Neutrophil (primary cell): ENCODE data around the gene TBCCD1.

Source experiments
- H3K27ac ChIP-seq: fragments of 200-600 bp; sonication (generic); 2 replicates; pipeline ENCODE4 v1.5.1; 2016; ENCODE audit warnings: mild to moderate bottlenecking, moderate library complexity
- H3K27me3 ChIP-seq: fragments of 200-600 bp; sonication (generic); 2 replicates; pipeline ENCODE4 v1.6.0; 2016; ENCODE audit warnings: mild to moderate bottlenecking
- H3K36me3 ChIP-seq: fragments of 200-600 bp; sonication (generic); 2 replicates; pipeline ENCODE4 v1.5.1; 2017
- H3K4me1 ChIP-seq, 2 experiments: fragments of 200-600 bp in 1 of 2; sonication (generic) in 1 of 2; 1 replicate in 1 of 2; 2 replicates in 1 of 2; pipeline versions ENCODE4 v1.5.1 to v1.6.1; 2013 to 2016; ENCODE audit warnings: low read depth in 1 of 2, low read length in 1 of 2, mild to moderate bottlenecking in 1 of 2, moderate library complexity in 1 of 2; ENCODE audit not compliant: control insufficient read depth in 1 of 2, insufficient read depth in 1 of 2
- H3K4me3 ChIP-seq, 2 experiments: fragments of 200-600 bp in 1 of 2; sonication (generic) in 1 of 2; 1 replicate in 1 of 2; 2 replicates in 1 of 2; pipeline ENCODE4 v1.5.1; 2013 to 2016; ENCODE audit warnings: low read depth in 1 of 2, low read length in 1 of 2, mild to moderate bottlenecking in 1 of 2, moderate library complexity in 1 of 2
- H3K9me3 ChIP-seq: fragments of 200-600 bp; sonication (generic); 2 replicates; pipeline ENCODE4 v1.5.1; 2016
- TF ChIP-seq, protein P1 (sequence below): fragments of 200-600 bp; sonication (generic); IDR thresholded peaks from 2 replicates; pipeline ENCODE4 v1.5.1; 2016; ENCODE audit warnings: antibody characterized with exemption

Gene TBCCD1

DNA sequence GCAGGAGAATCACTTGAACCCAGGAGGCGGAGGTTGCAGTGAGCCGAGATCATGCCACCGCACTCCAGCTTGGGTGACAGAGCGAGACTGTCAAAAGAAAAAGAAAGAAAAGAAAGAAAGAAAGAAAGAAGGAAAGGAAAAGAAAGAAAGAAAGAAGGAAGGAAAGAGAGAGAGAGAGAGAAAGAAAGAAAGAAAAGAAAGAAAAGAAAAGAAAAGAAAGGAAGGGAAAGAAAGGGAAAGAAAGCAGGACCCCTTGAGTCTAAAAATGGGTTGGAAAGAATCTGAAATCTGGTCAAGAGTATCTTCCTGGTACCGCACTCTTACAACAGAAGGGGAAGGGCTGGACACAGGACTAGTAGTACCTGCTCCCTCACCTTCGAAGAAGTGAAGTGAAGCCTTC lies 42.5 kb downstream of the TBCCD1 start:
- Histone ChIP-seq H3K4me3 (no peak overlapping the region), H3K4me1 (peaks cover 0 to 1% of the 10 kb centered on the region in 2 experiments), H3K9me3 (no peaks in the 10 kb centered on the region), H3K27ac (no peak overlapping the region), H3K27me3 (no peaks in the 10 kb centered on the region), H3K36me3 (no peaks in the 10 kb centered on the region)
- TF ChIP-seq, protein P1, sequence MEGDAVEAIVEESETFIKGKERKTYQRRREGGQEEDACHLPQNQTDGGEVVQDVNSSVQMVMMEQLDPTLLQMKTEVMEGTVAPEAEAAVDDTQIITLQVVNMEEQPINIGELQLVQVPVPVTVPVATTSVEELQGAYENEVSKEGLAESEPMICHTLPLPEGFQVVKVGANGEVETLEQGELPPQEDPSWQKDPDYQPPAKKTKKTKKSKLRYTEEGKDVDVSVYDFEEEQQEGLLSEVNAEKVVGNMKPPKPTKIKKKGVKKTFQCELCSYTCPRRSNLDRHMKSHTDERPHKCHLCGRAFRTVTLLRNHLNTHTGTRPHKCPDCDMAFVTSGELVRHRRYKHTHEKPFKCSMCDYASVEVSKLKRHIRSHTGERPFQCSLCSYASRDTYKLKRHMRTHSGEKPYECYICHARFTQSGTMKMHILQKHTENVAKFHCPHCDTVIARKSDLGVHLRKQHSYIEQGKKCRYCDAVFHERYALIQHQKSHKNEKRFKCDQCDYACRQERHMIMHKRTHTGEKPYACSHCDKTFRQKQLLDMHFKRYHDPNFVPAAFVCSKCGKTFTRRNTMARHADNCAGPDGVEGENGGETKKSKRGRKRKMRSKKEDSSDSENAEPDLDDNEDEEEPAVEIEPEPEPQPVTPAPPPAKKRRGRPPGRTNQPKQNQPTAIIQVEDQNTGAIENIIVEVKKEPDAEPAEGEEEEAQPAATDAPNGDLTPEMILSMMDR, result no peak

DNA sequence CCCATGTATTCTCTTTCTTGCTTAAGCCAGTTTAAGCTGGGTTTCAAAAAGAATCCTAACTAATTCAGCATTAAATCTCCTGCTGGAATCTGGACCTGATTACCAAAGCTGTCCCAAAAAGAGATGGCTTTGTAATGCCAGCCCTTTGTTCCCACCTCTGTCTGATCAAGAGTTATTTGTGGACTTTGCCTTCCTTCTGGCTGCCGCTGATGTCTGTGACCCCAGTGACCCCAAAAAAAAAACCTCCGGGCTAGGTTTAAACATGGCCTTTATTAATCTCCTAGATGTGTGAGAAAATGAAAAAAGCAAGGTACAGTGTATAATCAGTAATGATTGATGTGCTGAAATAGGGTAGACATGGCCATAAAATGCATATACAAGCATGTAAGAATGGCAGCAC lies 43.7 kb downstream of the TBCCD1 start:
- Histone ChIP-seq H3K27ac (no peak overlapping the region), H3K4me1 (peaks cover 8 to 13% of the 10 kb centered on the region in 2 experiments), H3K36me3 (no peaks in the 10 kb centered on the region), H3K9me3 (no peaks in the 10 kb centered on the region), H3K27me3 (no peaks in the 10 kb centered on the region), H3K4me3 (no peak overlapping the region)
- TF ChIP-seq, protein P1, result no peak

DNA sequence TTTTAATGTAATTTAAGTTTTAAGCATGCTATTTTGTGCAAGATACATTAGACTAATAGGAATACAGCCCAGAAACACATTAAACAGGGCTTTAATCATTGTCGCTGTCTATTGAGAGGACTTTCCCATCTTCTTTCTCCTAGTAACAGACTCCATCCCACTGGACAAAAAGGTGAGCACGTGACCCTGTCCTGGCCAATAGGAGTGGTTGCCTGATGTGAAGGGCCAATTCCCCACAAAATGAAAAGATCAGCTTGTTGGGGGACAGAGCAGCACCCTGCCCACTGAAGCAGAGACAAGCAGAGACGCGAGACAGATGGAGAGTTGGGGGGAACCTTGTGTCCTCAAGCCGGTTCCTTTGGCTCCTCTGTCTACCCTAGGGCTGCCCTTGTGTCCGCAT lies 44.1 kb downstream of the TBCCD1 start:
- TF ChIP-seq, protein P1, result no peak
- no peaks in the 10 kb centered on the region for H3K36me3 ChIP-seq
- H3K27me3 ChIP-seq, result no peaks in the 10 kb centered on the region
- H3K9me3 ChIP-seq, result no peaks in the 10 kb centered on the region
- H3K4me3 ChIP-seq, result no peak overlapping the region
- no peak overlapping the region for H3K27ac ChIP-seq
- H3K4me1 ChIP-seq, result peaks cover 8 to 16% of the 10 kb centered on the region in 2 experiments

DNA sequence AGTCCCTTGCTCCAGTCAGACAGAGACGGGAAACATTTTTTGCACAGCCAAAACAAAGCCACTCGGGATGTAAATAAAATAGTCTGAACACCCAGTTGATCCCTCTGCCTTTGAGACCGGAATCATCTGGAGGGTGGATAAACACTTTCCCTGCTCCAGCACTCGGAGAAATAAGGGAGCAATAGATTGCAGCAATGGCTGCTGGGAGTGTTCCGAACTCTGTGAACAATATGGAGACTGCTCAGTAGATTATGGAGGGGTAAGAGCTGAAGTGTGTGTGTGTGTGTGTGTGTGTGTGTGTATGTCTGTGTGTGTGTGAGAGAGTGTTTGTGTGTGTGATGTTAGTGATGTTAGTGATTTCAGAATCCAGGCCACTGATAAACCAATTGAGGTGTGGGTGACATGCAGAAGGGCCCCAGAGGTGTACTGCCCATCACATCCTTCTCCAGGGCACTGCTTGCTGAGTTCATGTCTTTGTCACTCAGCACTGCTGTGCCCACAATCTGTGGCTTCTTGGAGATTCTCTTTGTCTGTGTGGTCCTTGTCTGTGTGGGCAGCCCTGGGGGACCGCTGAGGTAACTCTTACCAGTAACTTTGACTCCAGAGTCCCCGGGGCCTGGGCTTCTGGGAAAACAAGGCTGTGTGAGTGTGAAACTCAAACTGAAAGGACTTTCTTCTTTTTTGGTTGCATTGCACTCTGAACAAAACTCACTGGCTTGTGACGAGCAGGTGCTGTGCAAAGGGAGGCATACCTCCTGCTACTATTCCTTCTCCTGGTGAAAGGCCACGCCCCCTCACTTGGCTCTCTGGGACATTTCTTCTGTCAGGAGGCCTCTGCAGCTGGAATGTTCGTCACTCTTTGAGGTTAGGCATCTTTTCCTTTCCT lies 45.9 kb downstream of the TBCCD1 start:
- TF ChIP-seq, protein P1, result no peak
- no peak overlapping the region for H3K27ac ChIP-seq

DNA sequence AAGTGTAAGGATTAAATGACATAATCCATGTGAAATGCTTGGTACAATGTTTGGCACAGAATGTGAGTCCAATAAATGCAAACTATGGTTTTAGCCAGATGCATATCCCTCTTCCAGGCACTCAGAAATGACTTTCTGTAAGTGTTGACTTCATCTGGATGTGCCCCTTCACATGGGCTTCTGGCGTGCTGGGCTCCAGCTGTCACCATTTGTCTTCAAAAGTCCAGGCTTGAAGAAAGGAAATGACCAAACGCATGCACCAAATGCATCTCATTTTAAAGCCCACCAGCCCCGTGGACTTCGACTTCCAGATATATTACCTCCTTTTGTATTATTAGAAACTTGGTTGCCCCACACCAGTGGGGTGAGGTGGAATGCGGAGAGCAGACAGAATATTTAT lies 46.7 kb downstream of the TBCCD1 start:
- TF ChIP-seq, protein P1, result no peak
- Histone ChIP-seq H3K36me3 (no peaks in the 10 kb centered on the region), H3K27me3 (no peaks in the 10 kb centered on the region), H3K4me1 (peaks cover 15 to 22% of the 10 kb centered on the region in 2 experiments), H3K27ac (no peak overlapping the region), H3K4me3 (no peak overlapping the region), H3K9me3 (peaks cover 5% of the 10 kb centered on the region)

More for the DNA sequence above, 45.9 kb downstream of the TBCCD1 start:
- Histone ChIP-seq H3K4me1 (peaks cover 8 to 16% of the 10 kb centered on the region in 2 experiments), H3K27me3 (no peaks in the 10 kb centered on the region), H3K4me3 (no peak overlapping the region), H3K9me3 (peaks cover 5% of the 10 kb centered on the region), H3K36me3 (no peaks in the 10 kb centered on the region)
